ENCODE results near the gene POMZP3.
"Not testable (repeated sequence)": the region's sequence is repeated elsewhere in the genome, so short reads cannot be mapped to it uniquely, and the experiment has no call there.

Gene POMZP3

GRCh38 chr7:76626989-76627642 is at the start of gene POMZP3:
POMZP3 (minus strand) TSS chr7:76627279; CDS start chr7:76626064, 1,215 bp downstream.
- DNase-seq = peak; percentile 46

- DNase-seq = not testable (repeated sequence)
These were observed 48.7 kb upstream of the POMZP3 start for GRCh38 chr7:76675783-76676182.

- DNase-seq = not testable (repeated sequence)
These were observed 46.3 kb upstream of the POMZP3 start for GRCh38 chr7:76673346-76673745.

GRCh38 chr7:76659212-76659611 is 32.1 kb upstream of the POMZP3 start:
- not testable (repeated sequence) for DNase-seq

- DNase-seq = not testable (repeated sequence)
These were observed 29.3 kb upstream of the POMZP3 start for GRCh38 chr7:76656425-76656824.

GRCh38 chr7:76642620-76643019 is 15.5 kb upstream of the POMZP3 start:
- not testable (repeated sequence) for DNase-seq

- peak; percentile 24 for DNase-seq
These were observed 10.1 kb upstream of the POMZP3 start for GRCh38 chr7:76637061-76637691.

- peak; percentile 11 for DNase-seq
These were observed 498 bp downstream of the POMZP3 start for GRCh38 chr7:76626581-76626980.

GRCh38 chr7:76619439-76620190 is 7.5 kb downstream of the POMZP3 start:
- DNase-seq = not testable (repeated sequence)

- DNase-seq = not testable (repeated sequence)
These were observed 13.3 kb downstream of the POMZP3 start for GRCh38 chr7:76613783-76614182.

- not testable (repeated sequence) for DNase-seq
These were observed 14.8 kb downstream of the POMZP3 start for GRCh38 chr7:76612232-76612631.

- DNase-seq = not testable (repeated sequence)
These were observed 17.2 kb downstream of the POMZP3 start for GRCh38 chr7:76609864-76610263.

- not testable (repeated sequence) for DNase-seq
These were observed 18.6 kb downstream of the POMZP3 start for GRCh38 chr7:76608469-76608868.

GRCh38 chr7:76606027-76606426 is 21.1 kb downstream of the POMZP3 start:
- DNase-seq = peak; percentile 49

GRCh38 chr7:76600650-76601049 is 26.4 kb downstream of the POMZP3 start:
- DNase-seq = not testable (repeated sequence)

GRCh38 chr7:76600116-76600482 is 27.0 kb downstream of the POMZP3 start:
- DNase-seq = not testable (repeated sequence)

GRCh38 chr7:76598590-76599264 is 28.4 kb downstream of the POMZP3 start:
- DNase-seq = not testable (repeated sequence)

GRCh38 chr7:76597288-76597687 is 29.8 kb downstream of the POMZP3 start:
- not testable (repeated sequence) for DNase-seq

- DNase-seq = not testable (repeated sequence)
These were observed 34.4 kb downstream of the POMZP3 start for GRCh38 chr7:76592694-76593093.

- DNase-seq = not testable (repeated sequence)
These were observed 35.3 kb downstream of the POMZP3 start for GRCh38 chr7:76591602-76592304.

GRCh38 chr7:76591033-76591432 is 36.0 kb downstream of the POMZP3 start:
- not testable (repeated sequence) for DNase-seq

- not testable (repeated sequence) for DNase-seq
These were observed 38.5 kb downstream of the POMZP3 start for GRCh38 chr7:76588586-76588985.
